CD4-positive, alpha-beta T cell (primary cell): ENCODE data around the gene PPP3CB. TPM values are rescaled to one million over a fixed set of nuclear protein-coding genes. Genes with fewer than 3 reads are reported as not detected.

Experiments used
- ATAC-seq: fragments of 200-7000 bp; cut with Tn5 transposase; one replicate; pipeline ENCODE4 v1.10.0; 2022; ENCODE audit warnings: mild to moderate bottlenecking; ENCODE audit not compliant: poor library complexity
- CTCF ChIA-PET: fragments of 350-600 bp; sonication (Branson Sonifier 250); formaldehyde crosslinking; loops from one replicate; lab custom pipeline; 2021; ENCODE audit warnings: antibody characterized with exemption, inconsistent platforms; lab: Charles Lee
- POLR2A ChIA-PET: fragments of 350-600 bp; sonication (Branson Sonifier 250); formaldehyde crosslinking; loops from one replicate; lab custom pipeline; 2021; ENCODE audit warnings: antibody characterized with exemption, inconsistent platforms; lab: Charles Lee
- DNase-seq, 14 experiments: peaks; one replicate each; pipeline ENCODE4 v3.0.0-alpha.2; 2013 to 2020; ENCODE audit warnings: mixed read lengths in 2 of 14
- H3K27ac ChIP-seq, 2 donors: one replicate each; pipeline versions ENCODE4 v1.5.1 to v1.7.0; 2013; ENCODE audit warnings: low read length in 2 of 2, low read depth in 1 of 2, mild to moderate bottlenecking in 1 of 2
- H3K27me3 ChIP-seq, 2 experiments: 1 replicate in 1 of 2; 2 replicates in 1 of 2; pipeline versions ENCODE4 v1.6.1 to v1.7.0; 2013; ENCODE audit warnings: low read length in 2 of 2, control low read depth in 1 of 2, mild to moderate bottlenecking in 1 of 2, moderate library complexity in 1 of 2; ENCODE audit not compliant: insufficient read depth in 2 of 2, control insufficient read depth in 1 of 2
- H3K36me3 ChIP-seq: one replicate; pipeline ENCODE4 v1.6.1; 2013; ENCODE audit warnings: low read length, control low read depth; ENCODE audit not compliant: insufficient read depth
- H3K4me1 ChIP-seq: one replicate; pipeline ENCODE4 v1.6.1; 2013; ENCODE audit warnings: low read length, control low read depth; ENCODE audit not compliant: insufficient read depth
- H3K4me3 ChIP-seq: one replicate; pipeline ENCODE4 v1.5.1; 2013; ENCODE audit warnings: mild to moderate bottlenecking, low read length, moderate library complexity
- H3K9me3 ChIP-seq, 2 experiments: 1 replicate in 1 of 2; 2 replicates in 1 of 2; pipeline versions ENCODE4 v1.6.1 to v1.7.0; 2013; ENCODE audit warnings: low read length in 2 of 2, mild to moderate bottlenecking in 2 of 2, control low read depth in 1 of 2, moderate library complexity in 1 of 2; ENCODE audit not compliant: control insufficient read depth in 1 of 2, insufficient read depth in 1 of 2
- H3K27ac Mint-ChIP-seq: one replicate; pipeline ENCODE4 v1.8.0; 2020; ENCODE audit warnings: mixed read lengths
- H3K27me3 Mint-ChIP-seq: one replicate; pipeline ENCODE4 v1.8.0; 2021; ENCODE audit warnings: mixed read lengths
- H3K36me3 Mint-ChIP-seq: one replicate; pipeline ENCODE4 v1.8.0; 2021; ENCODE audit warnings: low read depth, mixed read lengths
- H3K4me1 Mint-ChIP-seq: one replicate; pipeline ENCODE4 v1.8.0; 2021; ENCODE audit warnings: low read depth, mixed read lengths
- H3K4me3 Mint-ChIP-seq: one replicate; pipeline ENCODE4 v1.8.0; 2020; ENCODE audit warnings: mild to moderate bottlenecking, mixed read lengths
- H3K9me3 Mint-ChIP-seq: one replicate; pipeline ENCODE4 v1.8.0; 2020; ENCODE audit warnings: mixed read lengths
- CTCF ChIP-seq: fragments of 200-600 bp; IDR thresholded peaks from one replicate; pipeline ENCODE4 v1.8.0; 2022; ENCODE audit warnings: antibody characterized with exemption, mild to moderate bottlenecking
- intact Hi-C, 2 experiments: fragments of 100-400 bp; cut with DNase I in 1 of 2; cut with micrococcal nuclease in 1 of 2; formaldehyde crosslinking; loops; one replicate each; pipeline versions ENCODE4 v1.15.1 to v1.9.0; 2023 to 2025; cut with DNase I, micrococcal nuclease
- total RNA-seq, 174 experiments: library from RNA in 2 of 174; stranded (reverse) in 2 of 174; gene quantifications; one replicate each; pipeline ENCODE4 v1.2.3 and lab custom pipeline; 2021 to 2026

The PPP3CB gene
- total RNA-seq, 2 experiments from 2014 or later = 20.2 to 20.3 TPM

GRCh38 chr10:73386583-73386982 lies 109.2 kb downstream of the PPP3CB start:
- no peaks in the 10 kb centered on the region for H3K9me3 Mint-ChIP-seq
- H3K4me3 Mint-ChIP-seq = no peak overlapping the region
- H3K36me3 Mint-ChIP-seq = peaks cover 98% of the 10 kb centered on the region
- no peak overlapping the region for H3K27ac Mint-ChIP-seq
- Histone ChIP-seq H3K36me3 (peaks cover 85% of the 10 kb centered on the region), H3K9me3 (no peaks in the 10 kb centered on the region), H3K4me3 (no peak overlapping the region), H3K4me1 (no peaks in the 10 kb centered on the region), H3K27ac (no peak overlapping the region), H3K27me3 (no peaks in the 10 kb centered on the region)
- no peaks in the 10 kb centered on the region for H3K4me1 Mint-ChIP-seq
- no peak for ATAC-seq
- no peaks in the 10 kb centered on the region for H3K27me3 Mint-ChIP-seq
- intact Hi-C loops = no loop called here
- no peak for TF ChIP-seq CTCF
- POLR2A ChIA-PET = interaction anchor here (0.9 kb wide), 1 partner anchor 28 kb away, joined by 3 read pairs; the partner anchor contains the start of gene CFAP70
- DNase-seq = no peak
- CTCF ChIA-PET = no interaction called here

Other genes with a start within 250 kb of the PPP3CB start
- gene DNAJC9, start 248.8 kb downstream of the PPP3CB start, total RNA-seq = 10 to 100 TPM; 15.4 to 15.8 TPM
- gene MRPS16, start 243.4 kb downstream of the PPP3CB start, total RNA-seq = 10 to 100 TPM; 28.3 to 31.9 TPM
- gene CFAP70, start 137.2 kb downstream of the PPP3CB start, total RNA-seq = 1 to 10 TPM; 2.6 TPM
- 10 to 100 TPM; 77.7 to 79.6 TPM for gene ANXA7, start 82.0 kb downstream of the PPP3CB start, total RNA-seq
- 1 to 10 TPM; 1.1 TPM for gene MSS51, start 62.5 kb downstream of the PPP3CB start, total RNA-seq
- gene USP54, start 95.3 kb upstream of the PPP3CB start, total RNA-seq = 1 to 10 TPM; 2.7 to 3.2 TPM
- gene MYOZ1, start 145.4 kb upstream of the PPP3CB start, total RNA-seq = not detected
- gene SYNPO2L, start 160.0 kb upstream of the PPP3CB start, total RNA-seq = not detected
- gene AGAP5, start 202.1 kb upstream of the PPP3CB start, total RNA-seq = 1 to 10 TPM; 4.9 to 5.1 TPM
- 10 to 100 TPM; 52.0 to 54.2 TPM for gene SEC24C, start 248.3 kb upstream of the PPP3CB start, total RNA-seq